TTC549 (cell line): ENCODE results near the gene NPAS1.

ENCODE experiments used
- FAIRE-seq: peaks from 2 replicates; lab custom pipeline; 2012; peaks lifted over from hg19 to GRCh38; lab: Jason Lieb, UNC

The NPAS1 gene, protein sequence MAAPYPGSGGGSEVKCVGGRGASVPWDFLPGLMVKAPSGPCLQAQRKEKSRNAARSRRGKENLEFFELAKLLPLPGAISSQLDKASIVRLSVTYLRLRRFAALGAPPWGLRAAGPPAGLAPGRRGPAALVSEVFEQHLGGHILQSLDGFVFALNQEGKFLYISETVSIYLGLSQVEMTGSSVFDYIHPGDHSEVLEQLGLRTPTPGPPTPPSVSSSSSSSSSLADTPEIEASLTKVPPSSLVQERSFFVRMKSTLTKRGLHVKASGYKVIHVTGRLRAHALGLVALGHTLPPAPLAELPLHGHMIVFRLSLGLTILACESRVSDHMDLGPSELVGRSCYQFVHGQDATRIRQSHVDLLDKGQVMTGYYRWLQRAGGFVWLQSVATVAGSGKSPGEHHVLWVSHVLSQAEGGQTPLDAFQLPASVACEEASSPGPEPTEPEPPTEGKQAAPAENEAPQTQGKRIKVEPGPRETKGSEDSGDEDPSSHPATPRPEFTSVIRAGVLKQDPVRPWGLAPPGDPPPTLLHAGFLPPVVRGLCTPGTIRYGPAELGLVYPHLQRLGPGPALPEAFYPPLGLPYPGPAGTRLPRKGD

DNA sequence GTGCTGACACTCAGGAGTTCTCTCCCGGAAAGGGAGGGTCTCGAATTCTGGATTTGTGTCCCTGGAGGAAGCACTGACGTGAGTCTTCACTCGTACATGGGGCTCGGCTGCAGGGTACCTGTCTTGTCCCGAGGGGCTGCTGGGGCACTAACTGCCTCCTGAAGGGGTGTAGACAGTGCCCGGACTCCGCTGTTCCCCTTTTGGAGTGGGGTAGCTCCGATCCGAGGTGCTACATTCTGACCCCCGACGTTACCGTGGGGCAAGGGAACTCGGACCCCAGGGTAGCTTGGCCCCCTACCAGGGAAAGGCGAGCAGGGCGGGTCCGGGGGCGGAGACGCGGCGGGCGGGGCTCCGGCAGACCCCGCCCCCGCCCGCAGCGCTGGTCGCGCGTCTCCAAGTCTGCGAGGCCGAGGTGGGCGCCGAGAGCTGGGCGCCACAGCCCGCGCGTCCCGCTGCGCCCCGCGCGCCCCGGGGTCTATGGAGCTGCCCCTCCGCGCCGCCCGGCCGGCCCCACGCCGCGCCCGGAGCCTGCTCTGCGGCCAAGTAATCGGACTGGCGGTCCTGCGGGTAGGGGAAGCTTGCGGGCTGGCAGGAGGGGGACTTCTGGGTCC lies at the start of gene NPAS1:
NPAS1 (plus strand) TSS at position 407 of the 611 bp plus-strand sequence. CDS start 1,211 bp downstream, outside the sequence.
- FAIRE-seq = no peak

DNA sequence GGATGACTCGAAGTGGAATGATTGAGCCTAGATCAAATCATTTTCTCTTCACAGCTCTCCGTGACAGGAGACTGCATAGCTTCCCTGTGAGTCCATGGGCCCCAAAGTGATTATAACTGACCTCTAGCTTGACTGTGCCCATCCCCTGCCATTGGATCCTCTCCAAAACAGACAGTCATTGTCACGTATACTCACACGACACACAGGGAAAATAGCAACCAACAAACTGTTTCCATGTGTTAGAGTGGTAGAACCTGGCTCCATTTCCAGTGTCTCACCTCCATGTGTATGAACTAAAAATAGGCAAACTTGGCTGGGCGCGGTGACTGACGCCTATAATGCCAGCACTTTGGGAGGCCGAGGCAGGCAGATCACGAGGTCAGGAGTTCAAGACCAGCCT lies 48.8 kb upstream of the NPAS1 start:
- no peak for FAIRE-seq

DNA sequence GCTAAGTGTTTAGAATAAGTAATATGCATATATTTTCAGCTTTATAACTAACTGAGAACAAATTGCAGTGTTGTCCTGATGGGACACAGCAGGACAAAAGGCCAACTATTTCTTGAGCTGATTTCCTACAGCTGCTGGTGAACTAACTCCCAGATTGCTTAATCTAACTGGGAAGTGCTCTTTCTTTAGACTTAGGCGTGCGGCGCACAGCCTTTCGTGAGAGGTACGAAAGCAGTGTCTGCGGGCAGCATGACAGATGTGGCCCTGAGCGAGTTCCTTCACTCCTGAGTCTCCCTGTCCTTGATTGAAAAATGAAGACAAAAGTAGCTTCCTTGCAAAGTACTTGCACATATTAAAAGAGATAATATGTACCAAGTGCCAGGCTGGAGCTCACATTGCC lies 47.3 kb upstream of the NPAS1 start:
- no peak for FAIRE-seq

DNA sequence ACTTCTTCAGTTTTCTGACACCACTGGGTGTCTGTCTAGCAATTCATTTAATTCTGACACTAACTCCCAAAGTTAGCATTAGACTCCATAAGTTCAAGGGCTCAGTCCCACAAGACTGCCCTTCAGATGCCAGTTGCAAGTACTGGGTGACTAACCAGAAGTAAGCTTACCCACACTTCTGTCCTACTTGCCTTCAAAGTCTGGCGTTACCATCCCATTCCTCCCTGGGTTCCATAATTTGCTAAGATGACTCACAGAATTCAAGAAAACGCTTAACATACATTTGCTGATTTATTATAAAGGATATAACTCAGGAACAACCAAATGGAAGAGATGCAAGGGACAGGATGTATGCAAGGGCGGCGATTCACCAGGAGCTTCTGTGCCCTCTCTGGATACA lies 45.5 kb upstream of the NPAS1 start:
- no peak for FAIRE-seq

DNA sequence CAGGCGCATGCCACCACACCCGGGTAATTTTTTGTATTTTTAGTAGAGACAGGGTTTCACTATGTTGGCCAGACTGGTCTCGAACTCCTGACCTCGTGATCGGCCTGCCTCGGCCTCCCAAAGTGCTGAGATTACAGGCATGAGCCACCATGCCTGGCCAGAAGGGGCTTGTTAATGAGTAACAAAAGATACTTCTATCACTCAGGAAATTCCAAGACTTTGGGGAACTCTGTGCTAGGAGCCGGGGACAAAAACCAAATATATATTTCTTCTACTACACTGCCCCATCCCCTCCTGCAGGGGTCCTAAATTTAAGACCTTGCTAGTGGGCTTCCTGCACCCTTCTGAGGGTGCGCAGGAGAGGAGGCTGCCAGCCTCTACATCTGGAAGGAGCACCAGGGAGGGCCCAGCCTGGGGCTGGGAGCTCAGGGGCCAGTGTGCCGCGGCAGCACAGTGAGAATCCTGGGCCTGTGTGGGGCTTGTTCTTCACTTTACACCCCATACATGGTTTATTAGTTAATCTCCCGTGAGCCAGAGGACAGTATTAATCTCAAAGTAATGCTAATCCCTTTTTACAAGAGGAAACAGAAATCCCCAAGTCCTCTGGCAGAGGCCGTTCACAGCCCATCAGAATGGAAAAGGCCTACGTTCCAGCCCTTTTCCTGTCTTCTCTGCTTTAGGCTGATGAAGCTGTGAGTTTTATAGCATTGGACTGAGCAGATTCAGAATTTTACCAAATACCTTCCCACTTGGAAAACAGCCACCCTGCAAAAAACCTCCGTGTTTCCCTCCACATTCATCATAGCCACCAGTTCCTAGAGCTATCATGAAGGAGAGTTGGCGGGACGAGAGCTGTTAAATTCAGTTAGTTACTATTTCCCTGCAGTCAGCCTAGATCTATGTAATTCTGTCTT lies 44.4 kb upstream of the NPAS1 start:
- no peak for FAIRE-seq

DNA sequence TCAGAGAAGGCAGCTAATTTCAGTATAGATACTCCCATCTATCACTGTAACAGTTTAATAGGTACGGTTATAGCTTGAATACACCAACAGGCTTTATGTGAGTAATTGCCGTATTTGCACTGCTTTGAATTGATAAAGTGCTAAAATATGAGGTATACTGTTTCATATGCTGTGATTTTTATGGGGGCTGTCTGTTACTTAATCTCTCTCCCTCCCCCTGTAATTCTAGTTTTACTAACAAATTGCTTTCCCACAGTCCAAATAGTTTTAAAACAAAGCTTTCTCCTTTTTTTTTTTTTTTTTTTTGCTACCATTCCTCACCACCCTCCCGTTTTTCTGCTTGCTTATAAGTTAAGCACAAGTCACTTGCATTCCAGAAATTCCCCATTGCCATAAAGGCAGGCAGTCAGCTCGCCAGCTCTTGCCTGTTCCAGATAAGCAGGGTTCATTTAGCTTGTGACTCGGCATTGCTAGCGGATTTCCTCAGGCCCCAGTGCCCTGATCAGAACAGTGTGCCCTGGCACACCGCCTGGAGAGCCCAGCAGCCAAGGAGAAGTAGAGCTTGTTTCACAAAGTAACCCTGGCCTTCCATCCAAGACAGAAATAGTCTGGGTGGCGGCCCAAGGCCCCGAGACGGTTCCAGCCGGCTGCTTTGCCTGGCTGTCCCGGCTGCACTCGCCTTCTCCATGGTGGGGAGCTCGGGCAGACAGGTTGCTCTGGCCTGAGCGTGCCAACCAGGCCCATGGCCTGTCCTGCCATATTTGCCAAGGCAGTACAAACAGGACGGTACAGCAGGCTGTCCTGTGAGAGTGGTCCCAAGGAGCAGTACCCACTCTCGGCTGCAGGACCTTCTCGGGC lies 43.5 kb upstream of the NPAS1 start:
- FAIRE-seq = no peak

DNA sequence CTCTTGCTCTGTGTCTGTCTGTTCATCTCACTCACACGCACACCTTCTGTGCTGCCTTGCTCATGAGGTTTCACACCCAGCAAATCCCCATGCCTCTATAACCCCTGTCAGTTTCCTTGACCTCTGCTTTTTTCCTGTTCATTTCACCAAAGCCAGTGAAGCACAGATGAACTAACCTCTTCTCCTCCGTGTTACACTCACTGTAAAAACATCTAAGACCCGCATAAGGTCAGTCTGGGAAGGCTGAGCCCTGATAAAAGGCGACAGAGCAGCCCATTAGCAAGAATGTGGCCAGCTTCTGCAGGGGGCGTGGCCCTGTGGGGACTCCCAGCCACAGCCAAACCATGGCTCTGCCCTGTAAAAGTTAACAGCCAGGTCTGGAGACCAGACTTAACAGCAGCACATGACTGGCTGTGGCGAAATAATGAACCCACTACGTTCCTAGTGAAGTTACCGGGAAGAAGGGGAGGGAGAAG lies 42.8 kb upstream of the NPAS1 start:
- no peak for FAIRE-seq

DNA sequence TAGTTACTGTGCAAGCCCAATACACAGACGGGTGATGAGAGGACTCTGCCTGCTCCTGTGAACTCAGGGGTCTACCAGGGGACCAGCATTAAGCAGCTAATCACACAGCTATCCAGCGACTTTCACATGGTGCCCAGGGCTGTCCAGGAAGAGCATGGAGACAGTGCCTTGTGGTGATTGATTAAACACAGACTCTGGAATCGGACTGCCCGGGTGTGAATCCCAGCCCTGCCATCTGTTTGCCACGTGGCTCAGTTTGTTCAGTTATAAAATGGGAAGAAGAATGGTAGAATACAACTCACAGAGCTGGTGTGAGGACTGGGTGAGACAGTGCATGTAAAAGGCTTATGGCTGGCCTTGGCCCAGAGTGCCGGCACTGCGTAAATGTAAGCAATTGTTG lies 42.1 kb upstream of the NPAS1 start:
- FAIRE-seq = no peak

DNA sequence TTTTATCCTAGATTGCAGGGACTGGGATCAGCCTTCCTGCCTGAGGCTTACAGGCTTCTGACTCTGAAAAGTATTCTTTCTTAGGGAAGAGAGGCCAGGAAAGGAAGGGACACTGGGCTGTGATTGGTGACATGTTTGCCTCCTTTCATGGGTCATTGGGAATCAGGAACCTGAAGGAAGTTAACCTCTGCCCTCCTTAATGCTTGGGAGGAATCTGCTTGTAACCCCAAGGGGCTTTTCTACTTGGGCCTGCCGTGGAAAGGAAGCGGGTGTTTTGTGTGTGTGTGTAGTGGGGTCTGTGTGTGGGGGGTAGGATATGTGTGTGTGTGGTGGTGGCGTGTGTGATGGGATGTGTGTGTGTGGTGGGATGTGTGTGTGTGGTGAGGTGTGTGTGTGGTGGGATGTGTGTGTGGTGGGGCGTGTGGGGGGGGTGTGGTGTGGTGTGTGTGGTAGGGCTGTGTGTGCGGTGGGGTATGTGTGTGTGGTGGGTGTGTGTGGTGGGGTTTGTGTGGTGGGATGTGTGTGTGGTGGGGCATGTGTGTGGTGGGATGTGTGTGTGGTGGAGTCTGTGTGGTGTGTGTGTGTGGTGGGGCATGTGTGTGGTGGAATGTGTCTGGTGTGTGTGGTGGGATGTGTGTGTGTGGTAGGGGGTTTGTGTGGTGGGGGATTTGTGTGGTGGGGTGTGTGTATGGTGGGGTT lies 41.3 kb upstream of the NPAS1 start:
- FAIRE-seq = no peak

DNA sequence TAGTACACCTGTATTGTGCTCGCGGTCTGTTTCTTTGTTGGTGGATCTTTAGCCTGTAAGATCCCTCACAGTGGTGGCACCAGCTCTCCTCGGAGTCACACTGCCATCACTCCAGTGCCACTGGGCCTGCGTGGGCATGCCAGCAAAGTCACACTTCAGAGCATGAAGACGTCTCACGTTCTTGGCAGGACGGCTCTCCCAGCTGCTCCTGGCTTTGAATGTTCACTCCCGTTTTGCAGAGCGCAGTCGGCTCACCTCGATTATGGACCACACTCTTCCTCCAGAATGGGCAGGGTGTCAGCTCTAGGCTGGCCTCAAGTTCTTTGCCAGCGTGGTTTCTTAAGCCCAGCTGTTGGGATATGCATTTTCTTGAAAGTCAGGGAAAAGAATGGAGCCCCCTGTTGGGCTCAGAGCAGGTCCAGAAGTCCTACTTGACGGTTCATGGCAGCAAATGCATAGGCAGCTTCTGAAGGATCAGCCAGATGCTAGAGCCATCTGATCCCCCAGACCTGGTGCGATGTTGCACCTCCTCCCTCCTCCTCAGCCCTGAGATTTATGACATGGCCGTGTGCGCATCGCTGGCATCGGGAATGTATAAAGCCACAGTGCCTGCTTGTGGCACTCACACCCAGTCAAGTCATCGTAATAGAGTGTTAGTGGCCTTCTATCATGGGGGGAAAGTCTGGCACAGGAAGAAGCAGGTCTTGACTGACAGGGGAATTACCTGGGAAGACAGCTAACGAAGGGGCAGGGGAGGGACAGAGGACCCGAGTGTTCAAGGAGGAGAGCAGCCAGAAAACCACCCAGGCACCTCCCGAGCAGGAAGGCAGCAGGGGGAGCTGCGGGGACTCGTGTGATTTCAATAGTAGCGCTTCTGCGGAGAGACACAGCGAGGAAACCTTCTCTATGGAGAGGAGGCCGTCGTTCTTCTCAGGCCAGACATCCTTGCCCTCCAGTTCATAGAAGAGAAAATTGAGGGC lies 40.2 kb upstream of the NPAS1 start:
- no peak for FAIRE-seq

DNA sequence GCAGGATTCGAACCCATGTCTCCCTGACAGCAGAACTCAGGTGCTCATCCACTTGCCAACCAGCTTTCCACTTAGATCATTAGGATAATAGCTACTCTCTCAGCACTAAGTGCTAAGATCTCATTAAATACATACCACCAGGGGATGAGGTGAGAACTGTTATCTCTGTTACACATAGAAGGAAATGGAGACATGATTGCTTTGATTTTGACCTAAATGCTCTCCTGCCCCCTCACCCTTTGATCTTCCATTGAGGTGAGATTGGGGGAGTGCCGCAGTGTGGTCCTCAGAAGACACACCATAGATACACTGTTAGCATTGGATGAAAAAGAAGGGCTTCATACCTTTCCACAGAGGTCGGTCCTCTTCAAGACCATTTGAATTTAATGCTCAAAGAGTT lies 38.9 kb upstream of the NPAS1 start:
- no peak for FAIRE-seq

DNA sequence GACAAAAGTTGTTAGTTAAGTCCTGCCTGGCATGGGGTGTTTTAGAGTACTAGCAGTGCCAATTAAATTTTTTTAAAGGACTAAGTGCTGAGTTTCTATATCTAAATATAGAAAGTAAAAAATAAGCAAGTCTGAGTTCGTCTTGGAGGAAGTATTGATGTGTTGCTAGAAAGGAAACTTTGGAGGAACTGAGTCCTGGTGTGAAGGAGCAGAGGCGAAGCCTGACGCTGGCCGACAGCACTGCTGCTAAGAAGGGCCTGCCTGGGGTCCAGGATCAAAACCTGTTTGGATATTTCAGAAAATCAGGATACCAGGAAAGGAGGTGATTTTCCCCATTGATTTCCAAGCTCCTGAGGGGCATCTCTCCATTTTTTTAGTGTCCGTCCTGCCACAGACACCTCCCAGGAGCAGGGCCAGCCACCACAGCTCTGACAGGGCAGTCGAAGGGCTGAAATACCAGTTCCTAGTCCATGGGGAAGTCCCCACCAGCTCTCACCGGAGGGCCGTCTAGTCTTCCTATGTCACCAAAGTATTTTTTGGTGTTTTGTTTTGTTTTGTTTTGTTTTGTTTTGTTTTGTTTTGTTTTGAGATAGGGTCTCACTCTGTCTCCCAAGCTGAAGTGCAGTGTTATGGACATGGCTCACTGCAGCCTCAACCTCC lies 38.2 kb upstream of the NPAS1 start:
- no peak for FAIRE-seq

DNA sequence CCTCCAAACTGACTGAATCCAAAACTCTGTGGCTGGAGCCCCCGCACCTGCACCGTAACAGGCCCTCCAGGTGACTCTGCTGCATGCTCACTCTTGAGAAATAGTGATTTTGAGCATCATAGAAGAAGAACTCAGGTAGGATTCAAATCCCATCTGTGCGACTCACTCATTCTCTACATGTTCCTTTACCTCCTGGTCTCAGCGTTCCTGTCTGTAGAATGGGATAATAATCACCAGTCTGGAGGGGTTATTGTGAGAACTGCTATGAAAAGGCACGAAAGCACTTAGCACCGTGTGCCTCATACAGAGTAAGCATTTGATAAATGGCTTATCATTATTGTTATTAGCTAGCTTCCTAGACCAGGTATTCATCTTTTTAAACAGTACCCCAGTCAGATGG lies 36.5 kb upstream of the NPAS1 start:
- no peak for FAIRE-seq

DNA sequence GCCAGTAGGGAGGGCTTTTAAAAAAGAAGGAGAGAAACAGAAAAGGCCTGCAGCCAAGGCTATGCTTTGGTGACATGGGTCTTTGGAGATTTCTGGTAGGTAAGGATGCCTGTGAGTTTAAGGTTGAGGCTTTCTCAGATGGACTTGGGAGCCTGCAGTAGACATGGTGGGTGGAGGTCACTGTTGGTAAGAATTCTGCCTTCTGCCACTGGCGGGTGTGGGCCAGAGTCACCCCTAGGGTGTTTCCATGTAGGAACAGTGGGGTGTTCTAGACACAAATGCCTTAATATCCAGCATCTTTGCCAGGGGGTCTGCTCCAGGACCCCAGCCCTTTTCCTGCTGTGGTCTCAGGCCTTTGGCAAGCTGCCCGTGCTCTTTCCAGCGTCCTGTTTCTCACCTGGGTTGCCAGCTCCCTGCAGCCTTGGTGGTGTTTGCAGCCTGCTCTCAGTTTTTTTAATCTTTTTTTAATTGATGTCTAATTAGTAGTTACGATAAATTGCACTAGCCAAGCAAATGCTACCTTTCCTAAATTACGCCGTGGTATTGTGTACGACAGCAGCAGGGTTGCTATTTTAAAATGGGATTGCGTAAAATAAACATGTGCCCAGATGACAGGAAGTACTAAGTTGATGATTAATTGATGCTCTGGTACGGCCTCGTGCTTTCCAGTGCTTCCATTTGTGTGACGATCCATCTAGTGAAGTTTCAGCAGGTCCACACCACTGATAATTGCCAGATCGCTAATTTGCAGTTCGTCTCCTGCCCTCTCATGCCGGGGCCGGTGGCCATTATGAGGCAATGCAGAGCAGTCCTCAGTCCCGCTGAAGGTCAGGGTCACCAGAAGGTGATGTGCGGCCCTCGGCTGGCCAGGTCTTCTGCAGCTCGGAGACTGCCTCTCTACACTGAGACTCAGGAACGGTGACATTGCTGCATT lies 35.3 kb upstream of the NPAS1 start:
- no peak for FAIRE-seq

DNA sequence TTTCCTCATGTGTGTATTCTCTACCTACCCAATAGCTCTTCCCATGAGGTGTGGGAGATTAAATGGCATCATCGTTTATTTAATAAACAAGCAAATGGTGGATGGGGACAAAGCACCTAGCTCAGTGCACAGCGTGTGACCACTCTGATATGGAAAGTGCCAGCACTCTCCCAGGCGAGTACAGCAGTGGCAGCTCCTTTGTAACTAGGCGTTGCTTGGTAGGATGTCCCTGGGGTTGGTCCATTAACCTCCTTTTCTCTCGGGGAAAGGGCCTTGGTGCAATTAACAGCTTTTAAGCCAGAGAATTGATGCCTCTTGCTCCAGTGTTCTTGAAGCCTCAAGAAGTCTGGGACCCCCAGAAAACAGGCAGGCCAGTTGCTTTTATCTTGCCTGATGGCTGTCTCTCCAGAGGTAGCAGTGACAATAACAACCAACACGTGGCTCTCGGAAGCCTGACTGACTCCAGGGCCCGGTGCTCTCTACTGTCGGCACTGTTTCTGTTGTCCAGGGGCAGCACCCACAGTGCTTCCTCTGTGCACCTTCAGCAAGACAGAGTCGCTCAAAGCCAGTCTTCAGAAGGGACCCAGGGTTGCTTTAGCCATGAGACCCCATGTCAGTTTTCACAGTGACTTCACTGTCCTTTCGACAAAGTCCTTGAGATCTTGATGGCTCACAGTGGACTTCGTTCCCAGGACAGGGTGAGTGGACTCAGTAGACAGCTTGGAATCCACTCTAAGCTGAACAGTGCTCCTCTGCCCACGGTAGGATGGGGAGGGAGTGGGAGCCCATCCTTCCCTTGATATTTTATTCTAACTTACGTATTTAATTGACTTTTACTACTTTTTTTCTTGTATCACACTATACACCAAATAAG lies 33.9 kb upstream of the NPAS1 start:
- FAIRE-seq = no peak

DNA sequence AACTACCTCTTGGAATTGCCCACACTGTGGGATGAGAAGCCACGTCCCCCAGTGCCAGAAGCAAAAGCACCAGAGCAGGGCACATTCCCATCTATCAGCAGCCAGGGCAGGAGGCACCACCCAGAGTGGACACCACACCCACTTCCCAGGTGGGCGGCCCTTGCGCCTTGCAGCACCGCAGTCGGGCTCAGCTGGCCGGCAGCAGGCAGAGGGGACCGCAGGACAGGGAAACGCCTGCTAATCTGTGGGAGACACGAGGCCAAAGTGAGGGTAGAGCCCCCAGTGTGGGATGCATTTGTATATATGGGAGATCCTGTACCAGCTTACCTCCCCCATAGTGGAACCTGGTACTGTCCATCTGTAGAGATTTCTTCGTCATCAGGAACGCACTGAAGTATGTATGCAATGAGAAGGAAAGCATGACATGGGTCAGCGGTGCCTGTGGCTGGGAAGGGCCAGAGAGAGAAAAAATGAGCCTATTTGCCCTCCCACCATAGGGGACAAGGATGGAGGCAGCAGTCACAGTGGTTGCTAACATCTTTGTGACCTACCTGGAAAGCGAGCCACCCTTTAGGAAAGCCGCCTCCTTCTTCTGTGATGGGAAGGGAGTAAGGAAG lies 30.9 kb upstream of the NPAS1 start:
- FAIRE-seq = no peak
